HG03354 (cell line): ENCODE results near the gene APBA2.
"Not testable (repeated sequence)": the region's sequence is repeated elsewhere in the genome, so short reads cannot be mapped to it uniquely, and the experiment has no call there.

Source experiments
- ATAC-seq: cut with Tn5 transposase; IDR thresholded peaks from one replicate; pipeline ENCODE4 v1.9.1; 2021; ENCODE audit warnings: mild to moderate bottlenecking; ENCODE audit not compliant: unreplicated experiment, poor library complexity, severe bottlenecking

The APBA2 gene

DNA sequence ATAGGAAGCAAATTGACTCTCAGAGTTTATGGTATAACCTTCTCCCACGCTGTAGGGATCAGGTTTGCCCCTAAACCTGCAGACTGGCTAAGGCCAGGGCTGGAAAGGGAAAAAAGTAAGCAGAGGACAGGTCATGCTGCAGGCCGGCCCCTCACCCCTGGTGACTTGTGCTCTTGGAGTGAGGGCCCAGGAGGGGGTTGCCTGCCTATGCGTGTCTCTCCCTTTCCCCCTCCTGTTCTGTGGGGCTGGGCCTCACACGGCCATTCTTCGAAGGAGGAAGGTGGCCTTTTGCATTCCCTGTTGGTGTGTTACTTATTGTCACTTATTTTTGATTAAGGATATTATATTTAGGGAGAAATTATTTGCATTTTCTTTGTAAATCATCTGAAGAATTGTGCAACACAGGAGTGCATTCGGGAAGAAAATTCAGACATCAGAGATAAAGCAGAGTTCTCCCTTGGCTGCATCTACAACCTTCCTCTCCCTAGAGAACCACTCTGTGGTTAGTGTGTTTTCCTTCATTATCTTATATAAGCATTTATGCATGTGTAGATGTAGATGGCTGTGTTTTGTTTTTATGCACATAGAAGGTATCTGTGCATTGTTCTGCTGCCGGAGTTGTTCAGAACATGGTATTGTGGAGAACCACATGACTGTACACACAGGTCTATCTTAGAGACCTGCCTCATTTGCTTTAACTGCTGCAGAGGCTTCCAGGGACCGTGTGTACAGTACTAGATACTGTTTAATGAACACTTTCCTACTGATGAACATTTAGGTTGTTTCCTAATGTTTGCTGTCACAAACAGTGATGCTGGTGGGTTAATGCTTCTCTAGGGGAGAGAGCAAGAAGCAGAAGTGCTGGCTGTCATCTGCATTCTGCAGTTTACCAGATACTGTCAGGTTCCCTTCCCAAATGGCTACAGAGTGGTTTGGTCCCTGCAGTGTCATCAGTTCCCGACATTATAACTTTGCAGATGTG, 133.5 kb downstream of the APBA2 start:
- no peak for ATAC-seq

DNA sequence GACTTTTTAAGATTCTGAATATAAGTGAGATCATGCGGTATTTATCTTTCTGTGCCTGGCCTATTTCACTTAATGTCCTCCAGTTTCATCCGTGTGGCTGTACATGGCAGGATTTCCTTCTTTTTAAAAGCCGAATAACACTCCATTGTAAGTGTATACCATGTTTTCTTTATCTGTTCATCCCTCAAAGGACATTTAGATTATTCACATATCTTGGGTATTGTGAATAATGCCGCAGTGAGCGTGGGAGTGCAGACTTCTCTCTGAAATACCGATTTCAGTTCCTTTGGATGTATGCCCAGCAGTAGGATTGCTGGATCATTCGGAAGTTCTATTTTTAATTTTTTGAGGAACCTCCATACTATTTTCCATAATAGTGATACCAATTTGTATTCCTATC, 136.1 kb downstream of the APBA2 start:
- no peak for ATAC-seq

DNA sequence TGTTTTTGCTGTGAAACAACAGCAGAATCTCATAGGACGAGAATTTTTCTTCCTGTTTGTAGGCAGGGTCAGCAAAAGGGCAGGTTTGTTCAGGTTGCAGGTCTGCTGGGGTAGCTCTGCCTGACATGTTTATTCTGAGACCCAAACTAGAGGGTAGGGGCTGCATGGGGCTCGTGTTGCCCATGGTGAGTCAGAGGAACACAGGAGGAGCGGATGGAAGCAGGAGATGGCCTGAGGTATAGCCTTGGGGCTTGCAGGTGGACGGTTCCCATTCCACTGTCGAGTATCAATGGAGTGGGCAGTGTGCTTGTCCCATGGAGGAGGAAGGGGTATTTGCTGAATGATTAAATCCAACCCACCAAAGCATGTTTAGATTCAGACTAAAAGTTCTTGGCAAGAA, 138.9 kb downstream of the APBA2 start:
- ATAC-seq: no peak

DNA sequence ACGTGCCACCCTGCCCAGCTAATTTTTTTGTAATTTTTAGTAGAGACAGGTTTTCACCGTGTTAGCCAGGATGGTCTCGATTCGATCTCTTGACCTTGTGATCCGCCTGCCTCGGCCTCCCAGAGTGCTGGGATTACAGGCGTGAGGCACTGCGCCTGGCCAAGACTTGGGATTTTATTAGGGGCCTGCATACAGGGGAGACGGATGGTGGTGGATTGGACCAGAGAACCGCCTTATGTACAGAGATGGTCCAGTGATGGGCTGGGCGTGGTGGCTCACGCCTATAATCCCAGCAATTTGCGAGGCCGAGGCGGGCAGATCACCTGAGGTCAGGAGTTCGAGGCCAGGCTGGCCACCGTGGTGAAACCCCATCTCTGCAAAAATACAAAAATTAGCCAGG, 139.6 kb downstream of the APBA2 start:
- ATAC-seq: not testable (repeated sequence)

DNA sequence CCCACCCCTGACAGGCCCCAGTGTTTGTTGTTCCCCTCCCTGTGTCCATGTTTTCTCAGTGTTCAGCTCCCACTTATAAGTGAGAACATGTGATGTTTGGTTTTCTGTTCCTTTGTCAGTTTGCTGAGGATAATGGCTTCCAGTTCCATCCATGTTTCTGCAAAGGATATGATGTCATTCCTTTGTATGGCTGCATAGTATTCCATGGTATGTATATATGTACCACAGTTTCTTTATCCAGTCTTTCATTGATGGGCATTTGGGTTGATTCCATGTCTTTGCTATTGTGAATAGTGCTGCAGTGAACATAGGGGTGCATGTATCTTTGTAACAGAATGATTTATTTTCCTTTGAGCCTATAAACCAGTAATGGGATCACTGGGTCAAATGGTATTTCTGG, 142.4 kb downstream of the APBA2 start:
- not testable (repeated sequence) for ATAC-seq

DNA sequence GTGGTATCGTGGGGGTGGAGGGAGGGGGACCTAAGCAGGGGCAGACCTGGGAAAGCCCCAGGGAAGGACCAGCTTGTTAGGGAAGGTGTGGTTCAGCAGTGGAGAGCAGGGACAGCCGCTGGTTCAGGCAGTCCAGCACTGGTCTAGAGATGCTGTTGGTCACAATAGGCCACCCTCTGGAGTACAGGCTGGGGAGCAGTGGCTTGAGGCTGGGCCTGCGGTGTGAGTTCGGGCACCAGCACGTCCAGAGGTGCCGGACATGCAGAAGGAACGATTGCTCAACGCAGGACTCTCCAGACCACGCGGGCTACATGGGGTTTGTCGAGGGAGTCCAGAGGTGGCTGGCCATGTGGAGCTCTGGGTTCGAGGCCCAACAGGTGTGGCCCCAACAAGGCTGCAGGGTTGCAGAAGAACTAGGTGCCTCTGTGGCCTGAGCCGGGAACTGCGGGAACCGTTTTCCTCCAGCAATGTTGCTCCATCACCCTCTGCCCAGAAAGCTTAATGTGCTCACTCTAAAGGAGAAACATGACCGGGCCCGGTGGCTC, 143.9 kb downstream of the APBA2 start:
- ATAC-seq: no peak

DNA sequence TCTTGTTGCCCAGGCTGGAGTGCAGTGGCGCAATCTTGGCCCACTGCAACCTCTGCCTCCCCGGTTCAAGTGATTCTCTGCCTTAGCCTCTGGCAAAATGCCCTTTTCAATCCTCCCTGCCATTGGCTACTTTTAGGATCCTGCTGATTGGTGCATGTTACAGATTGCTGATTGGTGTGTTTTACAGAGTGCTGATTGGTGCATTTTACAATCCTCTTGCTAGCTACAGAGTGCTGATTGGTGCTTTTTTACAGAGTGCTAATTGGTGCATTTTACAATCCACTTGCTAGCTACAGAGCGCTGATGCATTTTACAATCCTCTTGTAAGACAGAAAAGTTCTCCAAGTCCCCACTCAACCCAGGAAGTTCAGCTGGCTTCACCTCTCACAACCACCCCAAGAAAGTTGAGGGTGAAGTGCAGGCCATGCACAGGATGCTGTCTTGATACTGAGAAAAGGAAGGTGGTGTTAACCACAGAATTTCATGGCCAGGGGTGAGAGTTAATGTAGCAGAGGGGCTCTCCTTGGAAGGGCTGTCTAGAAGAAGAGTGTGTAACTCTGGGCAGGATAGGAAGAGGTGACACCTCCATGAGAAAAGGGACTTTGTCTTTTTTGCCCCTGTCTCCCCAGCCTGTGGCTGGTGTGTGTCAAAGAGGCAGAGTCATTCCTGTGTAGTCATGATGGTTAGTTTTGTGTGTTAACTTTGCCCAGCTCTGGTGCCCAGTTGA, 145.9 kb downstream of the APBA2 start:
- ATAC-seq: no peak

DNA sequence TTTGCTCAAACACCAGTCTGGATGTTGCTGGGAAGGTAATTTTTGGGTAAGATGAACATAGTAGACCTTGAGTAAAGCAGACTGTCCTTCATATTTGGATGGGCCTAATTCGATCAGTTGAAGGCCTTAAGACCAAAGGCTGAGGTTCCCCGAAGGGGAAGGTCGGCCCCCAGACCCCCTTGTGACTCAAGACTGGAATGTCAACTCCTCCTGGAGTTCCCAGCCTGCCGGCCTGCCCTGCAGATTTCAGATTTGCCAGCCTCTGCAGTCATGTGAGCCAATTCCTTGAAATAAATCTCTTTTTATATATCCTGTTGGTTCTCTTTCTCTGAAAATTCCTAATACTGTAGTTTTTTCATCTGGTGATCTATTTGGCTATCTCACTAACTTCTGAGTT, 146.5 kb downstream of the APBA2 start:
- no peak for ATAC-seq

DNA sequence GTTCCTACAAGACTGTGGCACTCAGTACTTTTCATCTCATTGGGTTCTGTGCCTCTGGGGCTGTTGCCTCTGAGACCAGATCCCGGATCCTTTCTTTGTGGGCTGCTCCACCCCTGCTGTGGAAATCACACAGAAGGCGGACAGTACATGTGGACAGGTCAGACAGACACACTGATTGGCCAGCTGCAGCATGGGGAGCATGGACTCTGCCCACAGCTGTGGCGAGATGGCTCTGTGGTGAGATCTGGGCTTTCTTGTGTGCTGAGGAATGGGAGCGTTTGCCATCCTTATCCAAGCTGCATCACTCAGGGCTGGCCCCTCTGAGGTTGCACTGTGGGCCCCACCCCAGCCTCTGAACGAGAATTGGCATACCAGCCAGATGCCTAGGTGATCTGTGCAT, 147.0 kb downstream of the APBA2 start:
- no peak for ATAC-seq

DNA sequence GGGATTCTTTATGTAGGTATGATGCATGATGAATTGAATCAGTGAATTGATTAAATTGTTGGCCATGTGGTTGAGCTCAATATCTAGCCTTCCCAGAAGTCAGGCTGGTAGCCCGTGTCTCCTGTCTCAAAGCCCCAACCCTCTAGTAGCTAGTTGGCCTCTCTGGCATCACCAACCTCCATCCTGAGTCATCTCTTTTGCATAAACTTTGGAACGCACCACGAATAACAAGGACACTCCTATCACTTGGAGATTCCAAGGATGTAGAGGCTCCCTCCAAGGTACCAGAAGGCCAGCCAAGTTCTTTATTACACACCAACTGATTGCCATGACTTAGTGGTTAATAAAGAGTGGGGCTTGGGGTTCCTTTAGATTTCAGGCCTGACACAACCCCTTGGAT, 148.4 kb downstream of the APBA2 start:
- ATAC-seq: no peak

DNA sequence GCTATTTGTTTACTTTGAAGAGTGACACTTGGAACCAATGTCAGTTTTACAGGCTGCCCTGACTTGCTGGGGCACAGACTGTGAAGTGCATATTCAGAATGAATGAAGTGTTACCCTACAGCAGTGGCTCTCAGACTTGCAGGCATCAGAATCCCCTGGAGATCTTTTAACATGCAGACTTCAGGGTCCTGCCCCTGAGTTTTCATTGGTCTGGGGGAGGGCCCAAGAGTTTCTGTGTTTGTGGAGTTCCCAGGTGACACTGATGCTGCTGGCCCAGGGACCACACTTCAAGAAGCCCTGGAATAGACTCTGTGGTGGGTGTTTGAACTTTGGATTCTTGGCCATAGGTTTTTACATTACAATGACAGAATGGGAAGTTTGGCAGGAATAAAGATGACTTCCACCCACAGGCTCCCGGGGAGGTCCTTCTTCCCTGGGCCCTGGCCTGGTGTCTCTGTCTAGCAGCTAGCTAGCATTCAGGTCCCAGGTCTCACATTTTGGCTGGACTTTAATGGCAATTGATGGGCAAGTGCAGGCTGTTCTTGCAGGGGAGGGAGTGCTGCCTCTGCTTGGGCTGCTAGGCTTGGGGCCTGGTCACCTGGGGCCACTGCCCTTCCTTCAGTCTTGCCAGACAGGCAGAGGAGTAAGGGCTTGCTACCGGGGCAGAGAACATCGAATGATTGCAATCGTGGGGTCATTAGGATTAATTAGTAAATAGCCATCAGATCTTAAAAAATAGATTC, 149.0 kb downstream of the APBA2 start:
- ATAC-seq: no peak

DNA sequence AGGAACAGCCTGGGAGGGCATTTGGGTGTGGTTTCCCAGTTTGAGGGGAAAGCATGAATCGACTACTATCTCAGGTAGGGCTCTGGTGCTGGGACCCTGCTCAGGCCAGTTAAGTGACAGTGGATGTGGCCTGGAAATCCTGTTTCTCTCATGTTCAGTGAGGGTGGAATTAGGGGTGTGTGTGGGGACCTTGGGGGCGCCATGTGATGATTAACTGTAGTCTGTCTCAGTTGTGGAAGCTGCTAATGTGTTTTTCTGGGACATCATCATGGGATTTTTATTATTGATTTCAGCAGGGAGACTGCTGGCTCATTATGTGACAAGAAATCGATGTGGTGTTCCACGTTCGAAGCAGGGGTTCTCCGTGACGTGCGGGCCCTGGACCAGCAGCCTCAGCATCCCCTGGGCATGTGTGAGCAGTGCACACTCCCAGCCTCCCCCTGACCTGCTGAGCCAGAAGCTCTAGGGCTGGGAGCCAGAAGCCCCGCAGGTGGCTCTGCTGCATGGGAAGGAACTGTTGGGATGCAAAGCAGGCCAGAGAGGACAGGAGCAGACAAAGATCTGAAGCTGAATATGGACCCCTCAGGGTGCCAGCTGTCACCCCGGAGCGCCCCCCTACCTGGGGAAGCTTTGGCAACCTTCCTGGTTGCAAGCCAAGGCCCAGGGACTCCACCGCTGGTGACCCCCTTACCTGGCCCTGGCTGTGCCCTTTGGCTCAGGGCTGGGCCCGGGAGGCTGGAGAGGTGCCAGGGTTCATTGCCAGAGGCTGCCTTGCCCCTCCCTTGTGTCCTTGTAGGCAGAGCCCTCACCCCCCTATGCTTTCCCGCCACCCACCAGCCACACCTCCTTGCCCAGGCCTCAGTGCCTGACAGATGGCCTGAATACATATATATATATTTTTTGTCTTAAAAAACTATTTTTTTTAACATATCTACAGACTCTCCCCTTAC, 149.8 kb downstream of the APBA2 start:
- ATAC-seq: no peak

DNA sequence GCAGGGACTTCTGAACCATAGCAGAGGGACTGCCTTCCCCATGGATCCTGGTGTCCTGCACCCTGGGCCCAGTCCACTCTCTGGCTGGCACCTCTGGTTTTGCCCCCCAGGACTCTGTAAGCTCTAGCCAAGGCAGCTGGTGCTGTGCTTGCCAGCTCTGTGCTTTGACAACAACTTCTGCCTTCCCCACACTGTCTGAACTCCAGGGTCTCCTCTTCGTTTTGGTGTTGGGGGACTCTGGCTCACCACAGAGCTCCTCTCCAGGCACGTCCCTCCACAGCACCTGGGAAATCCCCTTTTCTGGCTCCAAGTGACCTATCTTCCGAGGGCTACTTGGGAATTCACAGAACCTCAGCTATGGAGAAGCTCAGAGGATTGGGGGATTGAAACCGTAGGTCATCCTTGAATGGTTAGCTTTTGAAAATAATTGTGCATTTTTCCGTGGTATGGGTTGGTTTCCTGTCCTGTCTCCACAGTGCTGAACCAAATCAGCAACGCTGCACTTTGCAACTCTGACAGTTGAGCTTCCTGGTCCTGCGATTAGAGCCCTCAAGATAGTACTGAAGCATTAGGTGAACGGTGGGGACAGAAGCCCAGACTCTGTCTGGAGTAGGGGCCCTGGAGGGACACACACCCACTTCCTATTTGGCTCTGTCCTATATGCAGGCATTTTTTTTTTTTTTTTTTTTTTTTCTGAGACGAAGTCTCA, 152.4 kb downstream of the APBA2 start:
- ATAC-seq: no peak

DNA sequence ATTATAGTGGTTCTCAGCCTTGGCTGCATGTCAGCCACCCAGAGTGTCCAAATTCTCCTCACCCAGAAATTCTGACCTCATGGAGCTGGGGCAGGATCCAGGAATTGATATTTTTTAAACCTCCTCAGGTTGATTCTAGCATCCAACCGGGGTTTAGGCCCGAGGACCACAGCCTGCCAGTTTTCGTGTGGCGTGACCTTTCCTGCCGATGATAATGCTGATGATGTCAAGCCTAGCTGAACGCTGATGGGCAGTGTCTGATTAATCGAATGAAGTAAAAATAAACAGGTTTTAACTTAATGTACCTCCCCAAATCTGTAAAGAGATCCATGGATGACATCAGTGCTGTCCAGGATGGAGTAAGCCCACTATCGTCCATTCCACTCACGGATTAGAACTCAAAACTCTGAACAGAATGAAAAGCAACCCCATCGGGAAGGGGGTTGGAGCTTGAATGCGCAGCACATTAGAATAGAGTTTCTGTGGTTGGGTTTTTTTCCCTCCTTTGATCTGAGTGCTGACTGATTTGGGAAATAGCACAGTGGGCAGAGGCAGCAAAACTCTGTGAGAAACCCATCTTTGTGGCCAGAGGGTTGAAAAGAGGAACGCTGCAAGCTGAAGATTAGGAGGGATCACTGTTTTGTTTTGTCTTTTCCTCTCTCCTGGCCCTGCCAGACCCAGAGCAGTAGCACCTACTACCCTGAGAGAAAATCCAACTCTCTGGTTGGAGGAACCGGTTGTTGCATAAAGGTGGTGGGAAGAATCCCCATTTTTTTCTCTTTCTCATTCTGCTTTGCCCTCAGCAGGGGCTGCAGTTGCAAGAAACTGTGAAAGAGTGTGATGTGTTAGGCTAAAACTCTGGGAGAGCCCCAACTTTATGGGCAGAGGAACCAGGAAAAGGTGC, 153.9 kb downstream of the APBA2 start:
- no peak for ATAC-seq

DNA sequence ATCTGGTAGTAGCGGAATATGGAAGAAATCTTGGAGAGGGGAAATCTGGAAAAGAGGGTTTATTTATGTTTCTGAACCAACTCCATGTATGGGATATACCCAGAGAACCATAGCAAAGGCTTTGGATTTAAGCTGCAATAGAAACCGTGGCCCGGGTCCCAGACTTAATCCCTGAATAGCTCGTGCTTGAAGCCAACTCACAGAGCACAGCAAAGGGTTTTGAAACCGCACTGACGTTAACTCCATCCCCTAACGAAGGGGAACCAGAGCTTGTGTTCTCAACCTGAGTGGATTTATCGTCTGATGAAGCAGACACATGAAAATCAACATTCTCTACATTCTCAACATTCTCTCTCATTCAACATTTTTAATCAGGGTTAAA, 154.6 kb downstream of the APBA2 start:
- ATAC-seq: no peak

DNA sequence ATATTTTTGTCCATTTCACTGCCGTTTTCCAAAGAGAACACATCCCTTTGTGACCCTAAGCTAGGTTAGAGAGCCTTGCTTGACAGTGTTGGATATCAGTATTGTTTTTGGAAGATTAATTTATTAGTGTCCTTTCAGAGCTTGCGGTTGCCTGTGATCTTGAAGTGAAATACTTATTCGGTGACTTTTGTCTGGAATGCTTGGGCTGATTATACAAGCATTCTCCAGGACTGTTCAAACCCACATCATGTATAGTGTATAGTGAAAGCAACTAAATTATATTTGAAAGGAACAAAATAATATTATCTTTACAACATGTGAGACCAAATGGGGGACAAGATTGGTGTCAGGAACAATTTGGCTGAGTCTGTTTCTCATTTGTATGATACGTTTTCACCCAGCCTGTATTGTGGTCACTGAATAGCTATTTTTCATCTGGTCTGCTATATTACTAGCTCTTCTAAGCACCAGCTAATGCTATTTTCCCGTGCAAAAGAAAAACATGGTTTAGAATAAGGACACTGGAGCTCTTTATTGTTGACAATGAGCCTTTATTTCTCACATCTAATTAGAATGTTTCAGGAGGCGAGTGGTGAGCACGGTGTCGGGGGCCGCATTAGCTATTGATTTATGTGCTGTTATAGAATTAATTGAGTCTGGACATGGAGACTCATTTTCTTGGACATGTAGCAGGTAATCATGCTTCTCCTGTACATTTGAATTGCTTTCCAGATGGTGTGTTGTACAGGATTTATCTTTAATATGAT, 158.1 kb downstream of the APBA2 start:
- ATAC-seq: no peak

DNA sequence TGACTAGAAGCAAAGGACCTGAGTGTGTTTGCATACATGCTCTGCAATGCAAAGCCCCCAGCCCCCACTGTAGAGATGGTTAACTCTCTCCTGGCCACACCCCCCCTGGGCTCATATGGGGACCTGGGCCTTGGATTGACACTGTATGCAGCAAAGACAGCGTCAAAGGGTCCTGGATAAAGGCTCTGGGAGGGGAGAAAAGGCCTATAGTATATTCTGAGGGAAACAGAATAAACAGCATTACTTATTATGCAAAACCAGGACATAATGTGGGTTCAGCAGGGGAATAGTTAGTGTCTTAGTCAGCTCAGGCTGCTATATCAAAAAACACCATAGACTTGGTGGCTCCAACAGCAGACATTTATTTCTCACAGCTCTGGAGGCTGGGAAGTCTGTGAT, 158.7 kb downstream of the APBA2 start:
- no peak for ATAC-seq
